Activated naive CD8-positive, alpha-beta T cell treated with anti-CD3 and anti-CD28 coated beads, Interleukin-2, amount 50 U/mL, for 16 hours (primary cell): ENCODE measurements around the gene BHLHE23.

ENCODE experiments used
- DNase-seq: peaks from one replicate; pipeline ENCODE4 v3.0.0-alpha.2; 2020; ENCODE audit warnings: low read depth, low spot score

The BHLHE23 gene

GRCh38 chr20:63025534-63026331, 19.0 kb upstream of the BHLHE23 start:
- DNase-seq: no peak

DNA sequence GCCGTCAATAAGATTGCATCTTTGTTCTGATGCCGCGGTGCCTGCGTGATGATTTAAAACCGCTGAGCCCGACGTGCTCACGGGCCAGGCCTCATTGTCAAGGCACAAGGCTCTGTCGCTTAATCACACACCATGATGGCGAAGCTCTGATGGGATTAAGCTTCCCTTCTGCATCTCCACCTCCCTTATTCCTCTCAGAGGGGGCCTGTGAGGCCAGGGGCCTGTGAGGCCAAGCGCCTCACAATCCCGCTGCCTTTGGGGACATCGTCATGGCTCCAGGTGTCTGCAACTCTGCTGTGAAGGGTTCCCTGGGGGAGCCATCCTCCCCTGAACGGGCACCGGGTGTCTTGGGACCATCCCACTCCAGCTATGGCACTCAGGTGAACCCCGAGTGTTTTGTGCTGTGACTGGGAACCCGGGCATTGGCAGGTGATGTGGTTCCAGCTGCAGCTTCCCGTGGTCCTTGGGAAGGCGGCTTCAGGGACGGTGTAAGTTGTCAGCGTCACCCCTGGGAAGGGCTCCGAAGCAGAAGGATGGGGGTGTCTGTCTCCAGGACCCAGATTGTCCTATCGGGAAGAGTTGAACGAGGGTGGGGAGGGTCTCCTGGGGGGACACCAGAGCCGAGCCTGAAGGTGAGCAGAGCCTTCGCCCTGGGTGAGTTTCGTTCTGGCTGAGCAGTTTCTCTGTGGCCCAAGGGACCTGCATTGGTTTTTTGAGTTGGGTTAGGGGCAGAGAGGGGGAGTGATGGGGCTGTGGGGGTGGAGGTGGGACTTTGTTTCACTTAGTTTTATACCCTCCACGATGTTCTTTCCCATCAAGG, 18.0 kb upstream of the BHLHE23 start:
- DNase-seq: no peak

DNA sequence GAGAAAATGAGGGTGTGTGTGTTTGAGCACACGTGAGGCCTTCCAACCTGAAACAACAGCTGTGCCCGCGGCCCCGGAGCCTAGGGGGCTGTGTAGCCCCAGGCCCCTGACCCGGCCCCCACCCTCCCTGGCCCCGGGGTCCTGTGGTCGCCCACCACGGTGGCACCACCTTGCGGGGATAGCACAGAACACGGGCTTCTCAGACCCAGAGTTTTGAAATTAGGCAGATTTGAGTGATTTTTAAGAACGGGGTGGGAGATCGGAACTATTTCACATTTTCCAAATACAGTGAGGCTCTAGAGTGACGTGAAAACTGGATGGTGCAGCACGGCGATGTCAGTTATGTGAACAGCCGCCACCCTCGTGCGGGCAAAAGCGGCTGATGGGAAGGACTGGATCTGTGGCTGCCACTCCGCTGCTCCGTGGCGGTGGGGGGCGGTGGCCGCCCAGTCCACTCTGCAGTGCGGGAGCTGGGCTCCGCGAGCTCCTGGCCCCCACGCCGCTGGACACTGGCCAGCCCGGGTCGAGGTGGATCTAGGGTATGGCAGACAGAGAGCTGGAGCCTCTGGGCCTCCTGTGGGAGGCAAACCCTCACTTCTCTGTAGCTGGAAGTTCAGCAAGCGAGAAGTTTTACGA, 17.3 kb upstream of the BHLHE23 start:
- no peak for DNase-seq

DNA sequence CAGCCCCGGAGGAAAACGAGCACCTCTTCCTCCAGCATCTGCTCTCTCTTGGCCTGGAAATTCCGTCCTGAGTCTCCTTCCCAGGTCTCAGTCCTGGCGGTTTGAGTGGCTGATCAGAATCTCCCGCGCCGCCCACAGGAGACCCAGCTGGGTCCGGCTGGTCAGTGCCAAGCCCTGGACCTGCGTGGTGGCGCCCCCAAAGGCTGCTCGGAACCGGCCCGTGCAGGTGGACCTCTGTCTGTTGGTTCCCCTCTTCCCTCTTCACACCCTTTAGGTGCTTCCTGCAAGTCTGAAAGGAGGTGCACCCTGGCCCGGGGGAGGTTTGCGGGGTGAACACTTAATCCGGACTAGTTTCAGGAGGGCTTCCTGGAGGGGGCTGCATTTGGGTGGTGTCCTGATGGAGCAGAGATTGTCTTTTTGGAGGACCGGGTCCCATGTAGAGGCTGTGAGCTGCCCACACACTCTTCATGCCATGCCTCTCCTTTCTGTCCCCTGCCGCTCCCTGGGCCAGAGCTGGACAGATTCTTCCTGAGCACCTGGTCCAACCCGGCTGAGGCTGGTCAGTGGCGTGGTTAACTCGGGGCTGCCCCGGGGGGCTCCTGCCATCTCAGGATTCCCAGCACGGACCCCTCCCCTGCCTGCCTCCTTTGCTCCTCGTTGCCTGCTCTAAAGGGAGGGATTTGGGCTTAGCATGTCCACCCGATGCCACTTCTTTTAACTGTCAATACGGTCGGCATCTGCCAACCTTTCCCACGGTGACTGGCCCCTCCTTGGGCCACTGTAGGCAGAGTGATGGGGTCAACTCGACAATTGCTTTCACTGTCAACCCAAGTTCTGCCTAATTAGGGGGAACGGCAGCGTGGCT, 16.5 kb upstream of the BHLHE23 start:
- no peak for DNase-seq

- no peak for DNase-seq
Measured at GRCh38 chr20:63022501-63022900, 15.7 kb upstream of the BHLHE23 start.

DNA sequence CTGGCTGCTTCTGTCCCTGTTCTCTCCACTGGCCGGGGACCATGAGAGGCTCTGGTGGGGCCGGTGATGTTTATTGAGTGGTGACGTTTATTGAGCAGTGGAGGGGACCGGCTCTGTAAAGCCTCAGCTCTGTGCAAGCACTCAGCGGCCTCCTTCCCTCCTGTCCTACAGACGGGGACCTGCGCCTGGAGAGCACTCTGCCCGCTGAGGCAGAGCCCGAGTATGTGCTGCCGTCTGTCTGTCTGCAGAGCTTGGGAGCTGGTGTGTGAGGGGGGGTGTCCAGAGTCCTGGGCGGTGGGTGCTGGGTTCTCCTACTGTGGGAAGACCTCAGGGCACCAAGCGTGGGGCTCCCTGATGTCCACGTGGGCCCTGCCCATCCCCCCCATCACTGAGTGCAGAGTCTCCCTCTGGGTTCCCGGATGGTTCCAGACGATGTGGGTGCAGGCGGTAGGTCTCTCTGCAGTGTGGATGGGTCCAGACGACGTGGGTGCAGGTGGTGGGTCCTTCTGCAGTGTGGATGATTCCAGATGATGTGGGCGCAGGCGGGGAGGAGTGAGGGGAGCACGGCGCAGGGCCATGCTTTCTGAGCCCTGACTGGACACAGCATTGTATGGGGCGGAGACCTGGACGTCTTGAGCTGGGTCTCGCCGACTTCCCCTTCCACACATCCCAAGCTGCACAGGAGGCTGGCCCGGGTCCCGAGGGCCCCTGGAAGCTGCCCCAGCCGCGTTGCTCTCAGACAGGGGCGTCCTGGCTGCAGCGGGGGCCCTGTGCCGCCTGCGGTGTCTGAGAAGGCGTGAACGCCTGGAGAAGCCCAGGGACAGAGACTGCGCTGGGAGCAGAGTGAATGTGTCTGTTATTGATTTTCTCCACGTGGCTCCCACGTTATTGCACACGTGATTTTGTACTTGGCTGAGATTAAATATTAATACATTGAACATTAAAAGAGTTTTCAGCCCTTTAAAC, 14.9 kb upstream of the BHLHE23 start:
- DNase-seq: no peak

DNA sequence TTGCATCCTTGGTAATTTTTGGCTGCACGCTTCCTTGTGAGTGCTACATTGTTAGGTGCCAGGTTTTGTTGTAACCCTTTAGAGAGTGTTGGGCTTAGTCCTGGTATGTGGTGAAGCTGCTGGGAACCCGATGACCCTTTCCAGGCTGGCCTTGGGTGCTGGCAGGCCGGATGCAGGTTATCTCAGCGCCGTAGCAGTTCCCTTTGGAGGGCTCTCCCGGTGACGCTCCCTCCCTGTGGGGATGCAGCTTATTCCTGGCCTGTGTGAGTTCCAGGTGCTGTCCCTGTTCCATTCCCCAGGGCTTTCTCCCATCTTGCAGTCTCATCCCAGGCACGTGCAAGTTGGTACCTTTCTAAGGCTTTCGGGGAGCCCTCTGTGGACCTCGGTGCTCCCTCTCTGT, 13.9 kb upstream of the BHLHE23 start:
- DNase-seq: no peak

- no peak for DNase-seq
Measured at GRCh38 chr20:63017826-63018411, 11.2 kb upstream of the BHLHE23 start.

- DNase-seq: no peak
Measured at GRCh38 chr20:63017076-63017825, 10.5 kb upstream of the BHLHE23 start.

DNA sequence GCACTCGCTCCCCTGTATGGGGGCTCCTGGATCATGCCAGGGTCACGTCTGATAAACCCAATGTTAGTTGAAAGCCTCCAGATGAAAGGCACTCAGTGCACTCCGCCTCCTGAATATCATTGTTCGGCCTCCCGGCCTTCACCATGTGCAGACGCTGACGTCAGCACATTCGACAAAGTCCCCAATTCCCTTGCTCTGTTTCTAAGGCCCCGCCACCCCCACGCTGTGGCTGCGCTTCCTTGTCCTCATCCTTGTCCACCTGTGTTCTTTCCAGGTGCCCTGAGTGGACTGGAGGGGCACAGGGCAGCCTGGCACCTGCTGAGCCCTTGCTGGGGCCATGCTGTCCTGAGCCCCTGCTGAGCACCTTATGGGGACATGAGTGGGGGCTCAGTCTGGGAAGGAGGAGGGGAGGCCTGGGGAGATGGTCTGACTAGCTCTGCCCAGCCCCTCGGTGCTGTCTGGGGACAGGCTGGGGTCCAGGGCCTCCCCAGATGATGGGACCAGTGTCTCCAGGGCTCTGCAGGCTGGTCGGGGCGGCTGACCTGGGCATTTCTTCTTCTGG, 9.8 kb upstream of the BHLHE23 start:
- no peak for DNase-seq

DNA sequence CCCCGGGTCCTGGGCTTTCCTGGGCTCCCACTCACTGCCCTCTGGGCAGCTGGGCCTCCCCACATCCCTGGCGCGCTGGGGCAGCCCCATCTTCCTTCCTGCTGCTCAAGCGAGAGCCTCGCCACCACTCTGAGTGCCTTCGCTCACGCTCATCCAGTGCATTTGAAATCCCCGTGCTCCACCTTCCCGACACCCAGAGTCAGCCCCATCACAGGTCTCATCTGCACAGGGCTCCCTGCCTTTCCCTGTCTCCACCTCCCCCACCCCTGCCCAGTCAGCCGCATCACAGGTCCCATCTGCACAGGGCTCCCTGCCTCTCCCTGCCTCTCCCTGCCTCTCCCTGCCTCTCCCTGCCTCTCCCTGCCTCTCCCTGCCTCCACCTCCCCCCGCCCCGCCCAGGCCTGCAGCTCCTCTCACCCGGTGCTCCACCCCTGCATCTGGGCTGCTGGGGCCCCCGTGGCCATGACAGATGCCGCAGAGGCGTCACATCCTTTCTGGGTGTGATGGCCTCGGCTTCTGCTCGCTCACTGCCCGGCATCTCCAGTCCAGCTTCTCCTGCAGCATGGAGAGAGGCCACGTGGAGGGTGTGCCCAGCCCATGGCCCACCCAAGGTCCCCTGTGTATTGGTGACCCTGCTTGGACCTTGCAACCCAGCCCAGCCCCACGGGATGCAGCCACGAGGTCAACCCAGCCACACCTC, 9.0 kb upstream of the BHLHE23 start:
- DNase-seq: no peak

GRCh38 chr20:63015147-63015661, 8.4 kb upstream of the BHLHE23 start:
- DNase-seq: no peak

DNA sequence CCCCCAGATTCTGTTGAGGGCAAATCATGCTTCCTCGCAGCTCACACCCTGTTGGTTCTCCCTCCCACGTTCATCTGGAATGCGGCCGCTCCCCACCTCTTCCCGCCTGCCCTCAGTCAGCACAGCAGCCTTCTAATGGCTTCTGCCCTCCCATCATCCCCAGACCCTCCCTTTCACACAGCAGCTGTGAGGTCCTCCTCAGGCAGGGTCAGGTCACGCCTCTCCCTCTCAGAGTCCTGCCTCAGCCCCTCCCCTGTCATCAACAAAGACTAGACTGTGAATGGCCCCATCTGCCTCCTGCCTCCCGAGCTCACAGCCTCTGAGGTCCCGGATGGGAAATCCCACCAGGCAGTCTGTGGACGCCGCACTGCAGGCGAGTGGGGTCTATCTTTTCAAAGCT, 7.9 kb upstream of the BHLHE23 start:
- no peak for DNase-seq

- no peak for DNase-seq
Measured at GRCh38 chr20:63014287-63014686, 7.5 kb upstream of the BHLHE23 start.

GRCh38 chr20:63013207-63013606, 6.4 kb upstream of the BHLHE23 start:
- no peak for DNase-seq

DNA sequence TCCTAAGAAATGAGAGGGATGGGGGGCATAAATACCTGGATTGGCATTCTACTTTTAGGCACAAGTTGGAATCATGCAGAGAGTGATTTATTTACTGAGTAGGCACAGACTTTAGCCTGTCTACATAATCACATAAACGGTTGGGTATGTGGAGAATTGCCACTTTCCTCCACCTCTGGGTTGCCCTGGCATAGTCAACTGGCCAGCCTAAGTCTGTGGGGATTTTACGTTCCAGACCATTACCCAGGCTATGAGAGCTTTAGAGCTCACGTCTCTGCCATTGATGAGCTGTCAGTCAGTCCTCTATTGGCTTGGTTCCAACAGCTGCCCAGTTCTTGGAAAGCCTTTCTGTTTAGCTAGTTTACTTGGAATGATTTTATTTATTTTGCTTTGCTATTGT, 5.0 kb upstream of the BHLHE23 start:
- no peak for DNase-seq

DNA sequence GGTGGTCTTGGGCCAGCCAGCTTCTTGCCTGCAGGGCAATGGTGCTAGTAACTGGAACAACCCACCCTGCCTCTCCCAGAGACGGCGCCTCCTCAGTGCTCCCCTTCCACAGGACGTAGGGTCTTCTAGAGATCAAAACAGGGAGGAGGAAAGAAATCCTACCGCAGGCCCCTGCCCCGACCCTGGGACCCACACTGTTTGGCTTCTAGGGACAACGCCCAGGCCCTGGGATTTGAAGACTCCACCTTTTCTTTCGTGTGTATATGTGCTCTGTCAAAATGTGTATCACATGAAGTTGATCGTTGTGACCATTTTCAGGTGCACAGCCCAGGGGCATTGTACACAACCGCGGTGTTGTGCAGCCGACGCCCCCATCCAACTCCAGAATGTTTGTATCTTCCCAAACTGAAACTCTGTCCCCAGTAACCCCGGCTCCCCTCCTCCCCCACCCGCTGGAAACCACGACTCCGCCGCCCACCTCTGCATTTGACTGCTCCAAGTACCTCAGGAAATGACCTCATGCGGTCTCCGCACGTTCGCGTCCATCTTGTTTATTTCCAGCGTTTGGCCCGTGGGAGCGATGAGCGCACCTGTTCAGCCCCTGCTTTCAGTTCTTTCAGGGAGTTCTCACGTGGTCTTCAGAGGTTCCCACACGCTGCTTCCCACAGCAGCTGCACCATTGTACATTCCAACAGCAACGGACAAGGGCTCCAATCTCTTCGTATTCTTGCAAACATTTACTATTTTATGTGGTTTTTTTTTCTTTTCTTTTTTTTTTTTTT, 3.4 kb upstream of the BHLHE23 start:
- peak; percentile 49 for DNase-seq
